ENCODE measurements around the gene DNAJA1.

DNAJA1 gene

DNA sequence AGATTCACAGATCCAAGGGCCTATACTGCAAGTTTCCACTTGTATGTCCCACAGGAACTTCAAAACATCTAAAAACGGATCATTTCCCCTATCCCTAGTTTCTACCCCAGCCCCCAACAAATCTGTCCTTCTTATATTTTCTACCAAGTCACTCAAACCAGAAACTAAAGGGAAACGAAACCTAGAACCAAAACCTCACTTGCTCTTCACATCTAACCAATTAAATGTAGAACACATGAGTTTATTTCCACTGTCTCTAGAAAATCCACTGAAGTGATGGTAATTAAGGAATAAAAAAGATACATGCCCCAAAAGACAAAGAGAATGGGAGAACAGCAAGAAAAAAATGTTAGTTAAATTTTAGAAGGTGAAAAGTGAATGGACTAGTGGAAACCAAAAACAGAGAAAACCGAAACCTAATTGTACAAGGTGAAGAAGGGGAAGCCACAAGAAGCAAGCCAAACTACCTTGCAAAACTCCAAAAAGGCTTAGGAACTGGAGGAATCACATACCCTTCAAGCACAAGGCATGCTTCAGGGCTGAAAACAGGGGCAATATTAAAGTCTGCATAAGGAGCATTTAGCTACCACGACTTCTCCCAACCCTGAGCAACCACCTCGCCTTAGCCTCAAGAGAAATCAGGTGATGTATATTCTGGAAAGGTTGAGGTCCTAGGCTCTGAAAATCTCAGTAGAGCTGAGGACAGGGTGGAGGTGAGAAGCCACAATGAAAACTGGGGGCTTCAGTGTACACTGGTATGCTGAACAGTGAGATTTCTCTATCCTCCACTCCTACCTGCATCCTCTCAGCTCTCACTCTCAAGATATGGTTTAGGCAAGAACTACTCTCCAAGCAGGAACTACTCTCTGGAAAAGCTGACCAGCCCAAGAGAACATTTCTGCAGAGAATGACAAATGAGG lies 40.3 kb downstream of the DNAJA1 start:
- DNase-seq (ENCODE audit: extremely low read depth, low read depth), result no peak
- TF ChIP-seq, protein P1, sequence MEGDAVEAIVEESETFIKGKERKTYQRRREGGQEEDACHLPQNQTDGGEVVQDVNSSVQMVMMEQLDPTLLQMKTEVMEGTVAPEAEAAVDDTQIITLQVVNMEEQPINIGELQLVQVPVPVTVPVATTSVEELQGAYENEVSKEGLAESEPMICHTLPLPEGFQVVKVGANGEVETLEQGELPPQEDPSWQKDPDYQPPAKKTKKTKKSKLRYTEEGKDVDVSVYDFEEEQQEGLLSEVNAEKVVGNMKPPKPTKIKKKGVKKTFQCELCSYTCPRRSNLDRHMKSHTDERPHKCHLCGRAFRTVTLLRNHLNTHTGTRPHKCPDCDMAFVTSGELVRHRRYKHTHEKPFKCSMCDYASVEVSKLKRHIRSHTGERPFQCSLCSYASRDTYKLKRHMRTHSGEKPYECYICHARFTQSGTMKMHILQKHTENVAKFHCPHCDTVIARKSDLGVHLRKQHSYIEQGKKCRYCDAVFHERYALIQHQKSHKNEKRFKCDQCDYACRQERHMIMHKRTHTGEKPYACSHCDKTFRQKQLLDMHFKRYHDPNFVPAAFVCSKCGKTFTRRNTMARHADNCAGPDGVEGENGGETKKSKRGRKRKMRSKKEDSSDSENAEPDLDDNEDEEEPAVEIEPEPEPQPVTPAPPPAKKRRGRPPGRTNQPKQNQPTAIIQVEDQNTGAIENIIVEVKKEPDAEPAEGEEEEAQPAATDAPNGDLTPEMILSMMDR (IDR thresholded peaks at IDR 0.05; ENCODE audit: low read depth, low read length), result no peak

DNA sequence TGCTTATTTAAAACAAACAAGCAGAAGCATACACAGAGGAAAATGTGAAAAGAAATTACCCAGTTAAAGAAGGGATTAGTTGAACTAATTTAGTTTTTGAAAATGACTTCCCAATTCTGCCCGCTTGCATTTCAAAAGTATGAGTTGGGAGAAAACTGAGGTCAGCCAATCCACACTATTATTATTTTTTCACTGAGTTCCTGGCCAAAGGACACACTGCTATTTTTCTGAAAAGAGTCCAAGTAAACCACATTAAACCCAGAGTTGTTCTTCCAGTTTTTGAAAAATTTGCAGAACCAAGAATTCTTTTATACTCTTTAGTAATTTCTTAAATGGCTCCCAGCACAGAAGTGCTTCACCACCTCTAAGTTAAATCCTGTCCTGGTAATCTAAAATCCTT lies 43.9 kb downstream of the DNAJA1 start:
- DNase-seq (ENCODE audit: extremely low read depth, low read depth), result no peak
- TF ChIP-seq, protein P1 (IDR thresholded peaks at IDR 0.05; ENCODE audit: low read depth, low read length), result no peak

DNA sequence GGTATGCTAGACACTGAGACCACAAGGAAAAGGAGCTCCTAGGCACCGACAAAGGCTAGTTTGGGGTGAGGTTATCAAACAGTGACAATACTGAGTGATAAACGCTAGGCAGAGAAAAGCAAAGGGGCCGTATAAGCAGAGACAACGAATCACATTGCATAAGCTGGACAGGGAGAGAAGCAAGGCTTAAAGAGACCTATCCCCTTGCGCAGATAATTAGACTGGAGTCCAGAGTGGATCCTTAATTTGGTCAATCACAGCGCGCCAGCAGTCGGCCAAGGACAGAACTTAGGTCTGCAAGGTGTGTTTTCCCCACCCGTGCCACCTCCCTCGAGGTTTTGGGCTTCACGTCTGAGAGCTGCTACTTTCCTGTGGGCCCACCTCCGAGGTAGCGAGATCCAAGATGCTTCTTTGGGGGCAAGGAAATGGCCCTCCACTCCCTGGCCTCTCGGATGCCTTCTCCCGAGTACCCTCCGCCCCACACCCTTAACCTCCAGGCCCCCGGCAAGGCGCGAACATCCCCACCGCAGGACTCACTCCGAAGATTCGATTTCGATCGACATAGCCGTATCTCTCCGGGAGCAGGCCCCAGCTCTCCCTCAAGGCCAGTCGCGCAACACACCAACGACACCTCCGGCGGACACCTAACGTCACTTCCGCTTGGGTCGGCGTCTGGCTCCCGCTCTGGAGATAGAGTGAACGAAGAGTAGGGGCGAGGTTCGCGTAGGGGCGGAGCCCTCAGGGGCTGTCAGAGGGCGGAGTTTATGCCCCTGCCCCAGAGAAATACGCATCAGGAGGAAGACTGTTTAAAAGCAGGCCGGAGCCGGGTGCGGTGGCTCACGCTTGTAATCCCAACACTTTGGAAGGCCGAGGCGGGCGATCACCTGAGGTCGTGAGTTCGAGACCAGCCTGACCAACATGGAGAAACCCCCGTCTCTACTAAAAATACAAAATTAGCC lies 51.3 kb downstream of the DNAJA1 start, which contains the start of gene SMU1:
SMU1 (minus strand) TSS at position 629 of the 959 bp plus-strand sequence; CDS start at position 563, 66 bp downstream.
- peak; percentile 93 for DNase-seq (ENCODE audit: extremely low read depth, low read depth)

DNA sequence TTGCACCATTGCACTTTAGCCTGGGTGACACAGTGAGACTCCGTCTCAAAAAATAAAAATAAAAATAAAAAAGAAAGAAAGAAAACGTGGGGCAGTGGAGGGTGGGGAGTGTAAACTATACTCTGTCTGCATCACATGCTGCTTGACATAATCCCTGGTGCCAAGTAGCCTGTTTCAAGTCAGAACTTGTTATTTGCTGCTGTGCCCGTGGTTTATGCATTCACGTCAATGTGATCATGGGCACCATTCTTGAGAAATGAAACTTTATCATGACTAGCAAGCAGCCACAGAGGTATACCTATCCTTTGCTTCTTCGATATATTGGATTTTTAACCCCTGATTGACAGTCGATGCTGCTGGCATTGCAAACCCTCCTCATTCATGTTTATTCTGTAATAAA lies 55.5 kb downstream of the DNAJA1 start:
- TF ChIP-seq, protein P1 (IDR thresholded peaks at IDR 0.05; ENCODE audit: low read depth, low read length), result no peak
- DNase-seq (ENCODE audit: extremely low read depth, low read depth), result no peak

More for the DNA sequence above, 51.3 kb downstream of the DNAJA1 start, which contains the start of gene SMU1:
- TF ChIP-seq, protein P1 (IDR thresholded peaks at IDR 0.05; ENCODE audit: low read depth, low read length), result no peak

DNA sequence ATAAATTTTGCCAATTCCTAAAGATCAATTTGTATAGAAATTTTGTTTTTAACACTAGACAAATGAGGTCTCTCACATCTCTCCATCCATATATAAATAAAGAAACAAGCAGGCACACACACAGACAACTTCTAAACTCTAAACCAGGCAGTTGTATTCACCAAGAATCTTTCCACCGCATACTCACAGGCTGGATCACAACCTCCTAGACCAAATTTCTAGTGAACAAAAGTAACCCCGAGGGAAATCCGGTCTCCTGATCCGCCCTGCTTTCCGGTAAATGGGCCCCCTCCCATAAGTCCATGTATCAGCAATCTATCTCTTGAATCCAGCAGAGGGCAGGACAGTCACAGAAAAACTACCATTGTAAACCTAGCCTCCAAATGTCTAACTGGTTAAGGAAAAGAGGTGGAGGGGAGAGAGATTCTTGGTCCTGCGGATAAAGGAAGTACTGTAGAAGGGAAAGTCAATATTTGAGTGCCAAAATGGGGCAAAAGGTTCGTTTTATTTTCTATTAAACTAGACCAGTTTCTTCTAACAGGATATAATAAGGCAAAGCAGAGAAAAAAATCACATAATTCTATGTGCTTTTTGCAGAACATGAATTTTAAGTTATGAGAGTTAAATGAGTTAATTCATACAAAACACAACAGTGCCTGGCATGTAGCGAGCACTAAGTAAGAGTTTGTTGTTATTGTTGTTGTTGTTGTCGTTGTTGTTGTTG lies 56.2 kb downstream of the DNAJA1 start:
- TF ChIP-seq, protein P1 (IDR thresholded peaks at IDR 0.05; ENCODE audit: low read depth, low read length), result peak; percentile 71
- DNase-seq (ENCODE audit: extremely low read depth, low read depth), result peak; percentile 79

DNA sequence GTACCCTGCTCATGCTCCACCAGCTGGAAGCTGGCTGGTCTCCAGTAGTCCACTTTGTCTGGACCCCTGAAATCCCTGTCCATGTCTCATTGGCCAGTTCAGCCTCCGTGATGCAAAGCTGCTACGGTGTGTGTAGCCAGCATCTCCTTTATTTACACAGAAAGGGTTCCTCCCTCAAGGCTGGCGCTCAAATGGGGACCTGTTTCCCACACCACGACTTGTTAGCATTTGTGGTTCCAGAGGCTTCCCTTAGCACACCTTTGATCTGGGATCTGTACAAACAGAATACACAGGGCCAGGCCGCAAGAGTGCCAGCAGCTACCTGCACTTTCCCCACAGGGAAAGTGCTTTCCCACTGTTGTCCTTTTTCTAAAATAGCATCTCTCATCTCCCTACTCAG lies 57.1 kb downstream of the DNAJA1 start:
- TF ChIP-seq, protein P1 (IDR thresholded peaks at IDR 0.05; ENCODE audit: low read depth, low read length), result no peak
- no peak for DNase-seq (ENCODE audit: extremely low read depth, low read depth)
